ENCODE measurements around the gene MRPS15. TPM values are rescaled to one million over a fixed set of nuclear protein-coding genes. Genes with fewer than 3 reads are reported as not detected.

The MRPS15 gene
- total RNA-seq, 1 experiment from 2014 or later: 213 TPM

GRCh38 chr1:36438715-36439114 lies 25.5 kb downstream of the MRPS15 start:
- H3K4me1 ChIP-seq (ENCODE audit: insufficient read depth, low read length): peaks cover 16% of the 10 kb centered on the region
- TF ChIP-seq EZH2 (IDR thresholded peaks at IDR 0.05; ENCODE audit: low read length, unreplicated experiment): no peak
- no peak for TF ChIP-seq CTCF (conservative IDR thresholded peaks at IDR 0.05; ENCODE audit: low read depth, low read length)
- no peak for TF ChIP-seq EZH2phosphoT487 (IDR thresholded peaks at IDR 0.05; ENCODE audit: borderline replicate concordance, low read length)
- no TSS peak for BruUV-seq (replicated peaks)
- no peak overlapping the region for H3K9ac ChIP-seq (ENCODE audit: low read length)
- ChIA-PET POLR2A (ENCODE audit: unreplicated experiment) (no interaction called here), CTCF (no interaction called here)
- no peaks in the 10 kb centered on the region for H3K9me2 ChIP-seq (replicated peaks; ENCODE audit: low read length)
- ATAC-seq: no peak
- no peaks in the 10 kb centered on the region for H3K36me3 ChIP-seq (ENCODE audit: low read depth, low read length)
- H2AFZ ChIP-seq (ENCODE audit: low read length): no peak overlapping the region
- H3K9me3 ChIP-seq (ENCODE audit: low read length): no peaks in the 10 kb centered on the region
- DNase-seq: no peak
- H4K20me1 ChIP-seq (ENCODE audit: low read length): no peaks in the 10 kb centered on the region
- no peaks in the 10 kb centered on the region for H3K79me2 ChIP-seq (ENCODE audit: low read length)
- H3K4me3 ChIP-seq (ENCODE audit: low read length): no peak overlapping the region
- H3K27ac ChIP-seq (ENCODE audit: low read length): no peak overlapping the region
- no peak overlapping the region for H3K4me2 ChIP-seq (ENCODE audit: low read length)
- H3K27me3 ChIP-seq (ENCODE audit: low read length): no peaks in the 10 kb centered on the region
- peaks cover 8% of the 10 kb centered on the region for H3F3A ChIP-seq (ENCODE audit: low read length, unreplicated experiment)
- intact Hi-C loops (cut with micrococcal nuclease): no loop called here

GRCh38 chr1:36436821-36437220 lies 27.4 kb downstream of the MRPS15 start:
- DNase-seq (peak; percentile 97), ATAC-seq (peak; percentile 77)
- Histone ChIP-seq H2AFZ (ENCODE audit: low read length) (no peak overlapping the region), H3K36me3 (ENCODE audit: low read depth, low read length) (no peaks in the 10 kb centered on the region), H3K9me2 (replicated peaks; ENCODE audit: low read length) (no peaks in the 10 kb centered on the region), H3K4me2 (ENCODE audit: low read length) (peak overlapping the region; percentile 49; the same call in 1 of the 2 replicates), H3K27ac (ENCODE audit: low read length) (peak overlapping the region; percentile 44), H4K20me1 (ENCODE audit: low read length) (no peaks in the 10 kb centered on the region), H3K9ac (ENCODE audit: low read length) (no peak overlapping the region), H3K9me3 (ENCODE audit: low read length) (no peaks in the 10 kb centered on the region), H3F3A (ENCODE audit: low read length, unreplicated experiment) (peaks cover 8% of the 10 kb centered on the region), H3K4me1 (ENCODE audit: insufficient read depth, low read length) (peaks cover 16% of the 10 kb centered on the region), H3K79me2 (ENCODE audit: low read length) (no peaks in the 10 kb centered on the region), H3K27me3 (ENCODE audit: low read length) (no peaks in the 10 kb centered on the region), H3K4me3 (ENCODE audit: low read length) (no peak overlapping the region)
- CTCF ChIA-PET: no interaction called here
- intact Hi-C loops (cut with micrococcal nuclease): no loop called here
- BruUV-seq (replicated peaks): no TSS peak
- no peak for TF ChIP-seq EZH2phosphoT487 (IDR thresholded peaks at IDR 0.05; ENCODE audit: borderline replicate concordance, low read length)
- no peak for TF ChIP-seq CTCF (conservative IDR thresholded peaks at IDR 0.05; ENCODE audit: low read depth, low read length)
- no peak for TF ChIP-seq EZH2 (IDR thresholded peaks at IDR 0.05; ENCODE audit: low read length, unreplicated experiment)
- POLR2A ChIA-PET (ENCODE audit: unreplicated experiment): no interaction called here

- Histone ChIP-seq H3K27me3 (ENCODE audit: low read length) (no peaks in the 10 kb centered on the region), H3K9me2 (replicated peaks; ENCODE audit: low read length) (no peaks in the 10 kb centered on the region), H3K4me3 (ENCODE audit: low read length) (no peak overlapping the region), H3F3A (ENCODE audit: low read length, unreplicated experiment) (peaks cover 8% of the 10 kb centered on the region), H2AFZ (ENCODE audit: low read length) (no peak overlapping the region), H4K20me1 (ENCODE audit: low read length) (no peaks in the 10 kb centered on the region), H3K27ac (ENCODE audit: low read length) (no peak overlapping the region), H3K79me2 (ENCODE audit: low read length) (no peaks in the 10 kb centered on the region), H3K4me1 (ENCODE audit: insufficient read depth, low read length) (peaks cover 16% of the 10 kb centered on the region), H3K9ac (ENCODE audit: low read length) (no peak overlapping the region), H3K9me3 (ENCODE audit: low read length) (no peaks in the 10 kb centered on the region), H3K4me2 (ENCODE audit: low read length) (no peak overlapping the region), H3K36me3 (ENCODE audit: low read depth, low read length) (no peaks in the 10 kb centered on the region)
- DNase-seq (no peak), ATAC-seq (no peak)
- intact Hi-C loops (cut with micrococcal nuclease): no loop called here
- CTCF ChIA-PET: no interaction called here
- TF ChIP-seq EZH2 (IDR thresholded peaks at IDR 0.05; ENCODE audit: low read length, unreplicated experiment) (no peak), CTCF (conservative IDR thresholded peaks at IDR 0.05; ENCODE audit: low read depth, low read length) (no peak), EZH2phosphoT487 (IDR thresholded peaks at IDR 0.05; ENCODE audit: borderline replicate concordance, low read length) (no peak)
- no TSS peak for BruUV-seq (replicated peaks)
- POLR2A ChIA-PET (ENCODE audit: unreplicated experiment): no interaction called here
These were observed 31.1 kb downstream of the MRPS15 start for GRCh38 chr1:36433102-36433501.
